Large intestine (tissue), 3 donors: ENCODE results near the gene THAP7. TPM values are rescaled to one million over a fixed set of nuclear protein-coding genes. Genes with fewer than 3 reads are reported as not detected.
"Not testable (repeated sequence)": the region's sequence is repeated elsewhere in the genome, so short reads cannot be mapped to it uniquely, and the experiment has no call there.

Experiments
- DNase-seq, 2 donors: peaks; one replicate each; pipeline versions ENCODE4 v3.0.0 to v3.0.0-alpha.2; 2013
- H3K27ac ChIP-seq: one replicate; pipeline ENCODE4 v1.5.1; 2013; ENCODE audit warnings: low read length
- H3K27me3 ChIP-seq: 2 replicates; pipeline ENCODE4 v1.6.1; 2013; ENCODE audit warnings: low read length; ENCODE audit not compliant: control insufficient read depth, insufficient read depth
- H3K36me3 ChIP-seq: 2 replicates; pipeline ENCODE4 v1.6.1; 2013; ENCODE audit warnings: low read length; ENCODE audit not compliant: control insufficient read depth, insufficient read depth
- H3K4me1 ChIP-seq: one replicate; pipeline ENCODE4 v1.6.1; 2013; ENCODE audit warnings: low read length; ENCODE audit not compliant: control insufficient read depth, insufficient read depth
- H3K4me3 ChIP-seq: one replicate; pipeline ENCODE4 v1.5.1; 2013; ENCODE audit warnings: low read length
- H3K9me3 ChIP-seq: one replicate; pipeline ENCODE4 v1.6.1; 2013; ENCODE audit warnings: mild to moderate bottlenecking, low read depth, low read length, moderate library complexity; ENCODE audit not compliant: control insufficient read depth
- WGBS: methylation state at CpG from one replicate; pipeline ENCODE4 v1.1.5; 2013; ENCODE audit warnings: low lambda C conversion rate; ENCODE audit not compliant: insufficient coverage; 5-methylcytosine and 5-hydroxymethylcytosine counted together
- polyA plus RNA-seq: library from polyadenylated mRNA; unstranded; fragments of 120-200 nt; gene quantifications from one replicate; pipeline ENCODE4 v1.2.1, GENCODE V29; 2013

The THAP7 gene
- polyA plus RNA-seq, 1 donor, result 27.0 TPM

DNA sequence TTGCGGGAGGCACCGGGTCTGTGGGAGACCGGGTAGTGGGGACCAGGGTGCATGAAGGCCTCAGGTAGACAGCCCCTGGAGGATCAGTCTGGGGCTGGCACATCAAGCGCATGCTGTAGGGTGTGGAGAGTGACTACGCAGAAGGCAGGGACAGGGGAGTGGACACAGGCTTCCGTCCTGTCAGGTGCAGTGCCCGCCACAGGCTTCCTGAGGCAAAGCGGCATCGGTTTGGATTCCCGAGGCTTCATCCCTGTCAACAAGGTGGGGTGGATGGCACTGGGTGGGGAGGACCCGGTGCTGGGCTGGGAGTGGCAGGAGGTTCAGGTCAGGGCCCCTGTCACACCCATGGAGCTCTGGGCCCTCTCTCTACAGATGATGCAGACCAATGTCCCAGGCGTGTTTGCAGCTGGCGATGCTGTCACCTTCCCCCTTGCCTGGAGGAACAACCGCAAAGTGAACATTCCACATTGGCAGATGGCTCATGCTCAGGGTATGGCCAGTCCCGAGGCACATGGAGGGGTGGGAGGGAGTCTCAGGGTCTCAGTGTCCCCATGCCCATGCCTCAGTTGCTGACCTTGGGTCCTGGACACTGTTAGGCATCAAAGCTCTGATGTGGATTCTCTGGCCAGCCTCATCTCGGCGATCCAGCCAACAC is 24.3 kb downstream of the THAP7 start:
- H3K4me1 ChIP-seq, result peaks cover 23% of the 10 kb centered on the region

GRCh38 chr22:20977019-20977418 is 24.9 kb downstream of the THAP7 start:
- Histone ChIP-seq H3K36me3 (no peaks in the 10 kb centered on the region), H3K27me3 (no peaks in the 10 kb centered on the region), H3K9me3 (peaks cover 3% of the 10 kb centered on the region), H3K4me1 (peaks cover 23% of the 10 kb centered on the region), H3K4me3 (no peak overlapping the region), H3K27ac (no peak overlapping the region)
- no peak for DNase-seq
- no CpG with 5 or more reads among the region's 11 CpGs for WGBS

More for the DNA sequence above, 24.3 kb downstream of the THAP7 start:
- H3K4me3 ChIP-seq, result no peak overlapping the region
- H3K27me3 ChIP-seq, result no peaks in the 10 kb centered on the region
- DNase-seq, result no peak
- H3K9me3 ChIP-seq, result peaks cover 3% of the 10 kb centered on the region
- no peaks in the 10 kb centered on the region for H3K36me3 ChIP-seq
- no CpG with 5 or more reads among the region's 17 CpGs for WGBS
- no peak overlapping the region for H3K27ac ChIP-seq

GRCh38 chr22:20976291-20976877 is 25.5 kb downstream of the THAP7 start:
- DNase-seq, result no peak
- H3K27me3 ChIP-seq, result no peaks in the 10 kb centered on the region
- peaks cover 3% of the 10 kb centered on the region for H3K9me3 ChIP-seq
- peaks cover 20% of the 10 kb centered on the region for H3K4me1 ChIP-seq
- 100% methylated on average over 2 of the region's 24 CpGs for WGBS
- H3K4me3 ChIP-seq, result no peak overlapping the region
- no peaks in the 10 kb centered on the region for H3K36me3 ChIP-seq
- no peak overlapping the region for H3K27ac ChIP-seq

DNA sequence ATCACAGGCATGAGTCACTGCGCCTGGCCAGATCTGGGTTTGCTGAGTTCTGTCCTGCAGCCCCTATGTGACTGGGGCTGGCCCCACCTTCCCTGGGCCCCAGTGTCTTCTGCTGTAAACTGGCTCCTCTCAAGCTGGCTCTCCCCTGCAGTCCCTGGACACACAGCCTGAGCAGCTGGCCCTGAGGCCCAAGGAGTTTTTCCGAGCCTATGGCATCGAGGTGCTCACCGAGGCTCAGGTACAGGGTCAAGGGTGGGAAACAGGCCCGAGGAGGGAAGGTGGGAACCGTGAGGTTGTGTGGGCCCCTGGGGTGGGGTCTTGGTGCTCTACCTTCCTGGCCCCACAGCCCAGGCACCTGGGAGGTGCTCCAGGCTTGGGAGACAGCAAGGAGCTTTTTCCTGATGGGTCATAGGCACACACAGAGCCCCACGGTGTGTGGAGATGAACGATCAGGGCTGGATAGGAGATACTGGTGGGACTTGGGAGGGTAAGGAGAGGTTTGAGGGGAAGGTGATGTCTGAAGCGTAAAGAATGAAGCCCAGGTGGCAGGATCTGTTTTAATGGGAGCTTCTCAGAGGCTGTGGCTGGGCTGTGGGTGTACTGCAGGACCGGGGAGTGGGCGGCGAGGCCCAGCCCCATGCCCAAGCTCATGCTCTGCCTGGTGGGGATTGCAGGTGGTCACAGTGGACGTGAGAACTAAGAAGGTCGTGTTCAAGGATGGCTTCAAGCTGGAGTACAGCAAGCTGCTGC is 26.2 kb downstream of the THAP7 start:
- Histone ChIP-seq H3K27me3 (no peaks in the 10 kb centered on the region), H3K36me3 (no peaks in the 10 kb centered on the region), H3K27ac (no peak overlapping the region), H3K4me3 (no peak overlapping the region), H3K9me3 (peaks cover 3% of the 10 kb centered on the region), H3K4me1 (peaks cover 13% of the 10 kb centered on the region)
- no CpG with 5 or more reads among the region's 14 CpGs for WGBS
- DNase-seq, result no peak

DNA sequence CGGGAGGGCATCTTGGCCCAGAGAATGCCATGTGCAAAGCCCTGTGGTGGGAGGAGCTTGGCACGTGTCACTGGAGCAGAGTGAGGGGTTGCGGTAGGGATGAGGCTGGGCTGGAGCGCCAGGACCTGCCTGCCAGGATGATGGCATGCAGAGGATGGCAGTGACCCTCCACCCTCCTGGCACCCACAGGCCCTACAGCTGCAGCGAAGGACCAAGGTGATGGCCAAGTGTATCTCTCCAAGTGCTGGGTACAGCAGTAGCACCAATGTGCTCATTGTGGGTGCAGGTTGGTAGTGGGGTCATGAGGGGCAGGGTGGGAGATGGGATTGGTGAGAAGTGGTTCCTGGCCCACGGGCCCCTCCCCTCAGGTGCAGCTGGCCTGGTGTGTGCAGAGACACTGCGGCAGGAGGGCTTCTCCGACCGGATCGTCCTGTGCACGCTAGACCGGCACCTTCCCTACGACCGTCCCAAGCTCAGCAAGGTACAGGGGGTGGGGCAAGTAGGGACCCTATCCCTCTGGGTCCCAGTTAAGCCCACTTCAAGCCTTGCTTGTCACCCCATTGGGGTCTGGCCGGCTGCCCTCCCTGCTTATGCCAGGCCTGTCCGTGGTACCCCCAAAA is 27.5 kb downstream of the THAP7 start:
- Histone ChIP-seq H3K36me3 (no peaks in the 10 kb centered on the region), H3K9me3 (peaks cover 3% of the 10 kb centered on the region), H3K4me3 (no peak overlapping the region), H3K27me3 (no peaks in the 10 kb centered on the region), H3K4me1 (peaks cover 1% of the 10 kb centered on the region), H3K27ac (no peak overlapping the region)
- no CpG with 5 or more reads among the region's 16 CpGs for WGBS
- DNase-seq, result no peak

- no CpG with 5 or more reads among the region's 21 CpGs for WGBS
- Histone ChIP-seq H3K4me1 (no peaks in the 10 kb centered on the region), H3K4me3 (no peak overlapping the region), H3K27me3 (no peaks in the 10 kb centered on the region), H3K36me3 (no peaks in the 10 kb centered on the region), H3K9me3 (no peaks in the 10 kb centered on the region), H3K27ac (no peak overlapping the region)
- DNase-seq, result no peak
Measured at GRCh38 chr22:20973634-20974286, 28.2 kb downstream of the THAP7 start.

GRCh38 chr22:20972933-20973577 is 28.9 kb downstream of the THAP7 start:
- Histone ChIP-seq H3K27me3 (no peaks in the 10 kb centered on the region), H3K27ac (no peak overlapping the region), H3K9me3 (no peaks in the 10 kb centered on the region), H3K4me3 (no peak overlapping the region), H3K36me3 (no peaks in the 10 kb centered on the region), H3K4me1 (no peaks in the 10 kb centered on the region)
- no peak for DNase-seq
- WGBS, result no CpG with 5 or more reads among the region's 21 CpGs

DNA sequence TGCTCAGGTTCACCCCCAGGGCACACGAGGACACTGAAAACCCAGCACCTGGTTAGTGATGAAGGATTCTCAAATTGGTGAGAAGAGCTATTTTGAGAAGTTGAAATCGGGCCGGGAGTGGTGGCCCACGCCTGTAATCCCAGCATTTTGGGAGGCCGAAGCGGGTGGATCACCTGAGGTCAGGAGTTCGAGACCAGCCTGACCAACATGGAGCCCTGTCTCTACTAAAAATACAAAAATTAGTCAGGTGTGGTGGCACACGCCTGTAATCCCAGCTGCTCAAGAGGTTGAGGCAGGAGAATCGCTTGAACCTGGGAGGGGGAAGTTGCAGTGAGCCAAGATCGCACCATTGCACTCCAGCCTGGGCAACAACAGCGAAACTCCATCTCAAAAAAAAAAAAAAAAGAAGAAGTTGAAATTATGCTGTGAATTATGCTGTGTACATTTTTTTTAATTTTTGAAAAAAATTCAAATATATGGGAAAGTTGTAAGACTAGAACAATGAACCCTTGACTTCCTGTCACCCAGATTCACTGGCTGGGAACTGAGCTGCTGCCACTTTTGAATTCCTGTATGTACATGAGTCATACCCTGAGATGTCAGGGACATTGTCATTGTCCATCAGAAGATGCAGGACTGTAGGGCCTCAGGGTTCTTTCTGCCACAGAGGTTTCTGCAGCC is 29.8 kb downstream of the THAP7 start:
- not testable (repeated sequence) for H3K4me1 ChIP-seq, H3K27ac ChIP-seq, H3K27me3 ChIP-seq, H3K9me3 ChIP-seq, H3K4me3 ChIP-seq, DNase-seq, H3K36me3 ChIP-seq
- WGBS, result 86% methylated on average over 1 of the region's 11 CpGs

- no peak for DNase-seq
- Histone ChIP-seq H3K27ac (no peak overlapping the region), H3K27me3 (no peaks in the 10 kb centered on the region), H3K4me1 (no peaks in the 10 kb centered on the region), H3K4me3 (no peak overlapping the region), H3K9me3 (no peaks in the 10 kb centered on the region), H3K36me3 (no peaks in the 10 kb centered on the region)
- WGBS, result no CpG with 5 or more reads among the region's 4 CpGs
Measured at GRCh38 chr22:20970939-20971657, 30.8 kb downstream of the THAP7 start.
